Loucy (cell line): ENCODE results near the gene ROGDI.

Experiments
- CTCF ChIP-seq: fragments of 200-600 bp; sonication (generic); conservative IDR thresholded peaks from 2 replicates; pipeline ENCODE4 v1.5.1; 2014; ENCODE audit warnings: mild to moderate bottlenecking, antibody characterized with exemption, low read length
- EZH2phosphoT487 ChIP-seq: fragments of 200-600 bp; IDR thresholded peaks from 2 replicates; pipeline ENCODE4 v1.6.1; 2018; ENCODE audit warnings: antibody characterized with exemption, mild to moderate bottlenecking, moderate library complexity, borderline replicate concordance

DNA sequence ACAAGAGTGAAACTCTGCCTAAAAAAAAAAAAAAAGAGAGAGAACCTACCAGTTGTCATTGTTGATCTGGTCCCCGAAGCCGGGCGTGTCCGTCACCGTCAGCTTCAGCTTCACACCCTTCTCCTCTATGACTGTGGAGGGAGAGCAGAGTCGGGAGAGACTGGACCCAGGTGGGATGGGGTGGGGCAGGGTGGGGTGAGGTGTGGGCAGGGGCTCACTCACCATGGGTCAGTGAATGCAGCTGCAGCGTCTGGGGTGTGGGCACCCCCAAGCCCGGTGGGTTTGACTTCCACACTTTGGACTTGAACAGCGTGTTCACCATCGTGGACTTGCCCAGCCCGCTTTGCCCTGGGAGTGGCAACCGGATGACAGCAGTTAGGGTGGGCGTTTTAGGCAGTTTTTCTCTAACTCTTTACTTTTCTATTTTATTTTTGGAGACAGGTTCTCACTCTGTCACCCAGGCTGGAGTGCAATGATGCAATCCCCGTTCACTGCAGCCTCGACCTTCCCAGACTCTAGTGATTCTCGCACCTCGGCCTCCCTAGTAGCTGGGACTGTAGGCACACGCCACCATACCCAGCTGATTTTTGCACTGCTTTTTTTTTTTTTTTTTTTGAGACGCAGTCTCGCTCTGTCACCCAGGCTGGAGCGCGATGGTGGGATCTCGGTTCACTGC, 16.5 kb downstream of the ROGDI start:
- TF ChIP-seq CTCF (no peak), EZH2phosphoT487 (no peak)
